Suprapubic skin (tissue), 4 donors: ENCODE results near the gene FRMD4A. TPM values are rescaled to one million over a fixed set of nuclear protein-coding genes. Genes with fewer than 3 reads are reported as not detected.

Experiments used
- DNase-seq, 2 donors: peaks; one replicate each; pipeline ENCODE4 v3.0.0-alpha.2; 2019; ENCODE audit warnings: low spot score in 2 of 2
- H3K27ac ChIP-seq: fragments of 200-600 bp; sonication (generic); one replicate; pipeline ENCODE4 v1.5.1; 2019
- H3K27me3 ChIP-seq: fragments of 200-600 bp; sonication (generic); one replicate; pipeline ENCODE4 v1.5.1; 2019
- H3K36me3 ChIP-seq: fragments of 200-600 bp; sonication (generic); one replicate; pipeline ENCODE4 v1.5.1; 2019
- H3K4me1 ChIP-seq: fragments of 200-600 bp; sonication (generic); one replicate; pipeline ENCODE4 v1.5.1; 2019
- H3K4me3 ChIP-seq: fragments of 200-600 bp; sonication (generic); one replicate; pipeline ENCODE4 v1.5.1; 2019; ENCODE audit warnings: mild to moderate bottlenecking
- H3K9me3 ChIP-seq: fragments of 200-600 bp; sonication (generic); one replicate; pipeline ENCODE4 v1.5.1; 2019
- EP300 ChIP-seq: sonication (generic); formaldehyde crosslinking; IDR thresholded peaks from one replicate; pipeline ENCODE4 v1.6.1; 2017; ENCODE audit warnings: antibody characterized with exemption
- POLR2A ChIP-seq, 2 donors: fragments of 450-650 bp; IDR thresholded peaks; one replicate each; pipeline ENCODE4 v1.6.1; 2017; ENCODE audit warnings: antibody characterized with exemption in 2 of 2, mild to moderate bottlenecking in 2 of 2, moderate library complexity in 2 of 2
- POLR2AphosphoS5 ChIP-seq, 3 donors: sonication (generic); formaldehyde crosslinking; IDR thresholded peaks; one replicate each; pipeline ENCODE4 v1.6.1; 2017; ENCODE audit warnings: antibody characterized with exemption in 3 of 3
- WGBS: methylation state at CpG from one replicate; pipeline ENCODE4 v1.1.5; 2018; 5-methylcytosine and 5-hydroxymethylcytosine counted together
- total RNA-seq, 4 donors: library from RNA; depleted of rRNA; stranded (reverse); fragments of >200 nt; gene quantifications; one replicate each; pipeline ENCODE4 v1.1.0, GENCODE V29; 2016
- TF ChIP-seq, protein P1 (sequence below), 2 donors: fragments of 200-600 bp in 1 of 2; fragments of 450-650 bp in 1 of 2; sonication (generic) in 1 of 2; IDR thresholded peaks; one replicate each; pipeline ENCODE4 v1.5.1; 2016 to 2019; ENCODE audit warnings: antibody characterized with exemption in 2 of 2, mild to moderate bottlenecking in 1 of 2, moderate library complexity in 1 of 2

Gene FRMD4A
- total RNA-seq, 4 donors from 2014 or later: 27.4 to 86.3 (median 58.0) TPM

DNA sequence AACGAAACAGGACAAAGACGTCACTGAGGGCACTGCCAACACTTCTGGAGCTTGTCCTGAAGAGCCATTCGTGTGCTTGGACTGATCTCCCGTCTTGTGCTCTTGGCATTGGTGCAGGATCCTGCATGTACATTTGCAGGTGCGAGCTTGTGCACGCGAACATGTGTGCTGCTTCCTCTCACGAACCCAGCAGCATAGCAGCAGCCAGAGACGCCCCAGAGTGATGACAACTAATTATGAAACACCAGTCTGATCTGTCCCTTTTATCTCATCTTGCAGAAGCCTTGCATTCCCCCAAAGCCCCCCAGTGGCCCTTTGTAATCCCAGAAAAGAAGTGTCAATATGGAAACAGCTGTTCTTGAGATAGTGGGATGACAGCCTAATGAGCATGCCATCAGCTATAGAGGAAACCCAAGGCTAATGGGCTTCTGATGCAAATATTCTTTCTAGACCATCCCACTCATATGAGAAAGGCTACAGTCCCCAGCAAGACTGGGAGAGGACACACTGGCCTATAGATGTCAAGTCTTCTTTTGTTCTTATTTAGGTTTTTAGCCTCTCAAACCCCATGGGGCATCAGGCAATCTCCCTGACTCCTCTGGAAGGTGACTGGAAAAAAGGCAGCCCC lies 310.6 kb downstream of the FRMD4A start:
- Histone ChIP-seq H3K27me3 (no peaks in the 10 kb centered on the region), H3K9me3 (no peaks in the 10 kb centered on the region), H3K4me1 (peaks cover 18% of the 10 kb centered on the region), H3K36me3 (no peaks in the 10 kb centered on the region), H3K27ac (no peak overlapping the region), H3K4me3 (no peak overlapping the region)
- TF ChIP-seq, protein P1, sequence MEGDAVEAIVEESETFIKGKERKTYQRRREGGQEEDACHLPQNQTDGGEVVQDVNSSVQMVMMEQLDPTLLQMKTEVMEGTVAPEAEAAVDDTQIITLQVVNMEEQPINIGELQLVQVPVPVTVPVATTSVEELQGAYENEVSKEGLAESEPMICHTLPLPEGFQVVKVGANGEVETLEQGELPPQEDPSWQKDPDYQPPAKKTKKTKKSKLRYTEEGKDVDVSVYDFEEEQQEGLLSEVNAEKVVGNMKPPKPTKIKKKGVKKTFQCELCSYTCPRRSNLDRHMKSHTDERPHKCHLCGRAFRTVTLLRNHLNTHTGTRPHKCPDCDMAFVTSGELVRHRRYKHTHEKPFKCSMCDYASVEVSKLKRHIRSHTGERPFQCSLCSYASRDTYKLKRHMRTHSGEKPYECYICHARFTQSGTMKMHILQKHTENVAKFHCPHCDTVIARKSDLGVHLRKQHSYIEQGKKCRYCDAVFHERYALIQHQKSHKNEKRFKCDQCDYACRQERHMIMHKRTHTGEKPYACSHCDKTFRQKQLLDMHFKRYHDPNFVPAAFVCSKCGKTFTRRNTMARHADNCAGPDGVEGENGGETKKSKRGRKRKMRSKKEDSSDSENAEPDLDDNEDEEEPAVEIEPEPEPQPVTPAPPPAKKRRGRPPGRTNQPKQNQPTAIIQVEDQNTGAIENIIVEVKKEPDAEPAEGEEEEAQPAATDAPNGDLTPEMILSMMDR (IDR thresholded peaks at IDR 0.05): no peak
- TF ChIP-seq EP300 (no peak), POLR2A (IDR thresholded peaks at IDR 0.05) (no peak), POLR2AphosphoS5 (IDR thresholded peaks at IDR 0.05) (no peak)
- DNase-seq: no peak
- WGBS: 44% methylated on average over 9 of the region's 9 CpGs

DNA sequence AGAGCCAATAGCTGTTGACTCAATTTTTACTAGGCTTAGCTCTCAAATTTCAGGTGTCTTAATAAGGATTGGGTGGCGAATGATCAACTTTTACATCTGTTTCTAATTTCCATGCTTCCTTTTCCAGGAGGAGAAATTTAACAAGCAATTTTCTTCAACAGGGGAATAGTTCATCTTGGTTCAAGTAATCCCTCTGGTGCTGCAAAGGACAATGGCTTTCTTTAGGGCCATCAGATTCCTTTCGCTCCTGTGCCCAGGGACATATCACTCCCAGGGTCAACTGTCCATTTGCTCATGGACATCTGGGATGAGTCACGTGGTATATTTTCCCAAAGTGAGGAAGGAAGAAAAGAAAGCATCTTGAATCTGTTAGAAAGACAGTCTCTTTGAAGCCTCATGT lies 313.3 kb downstream of the FRMD4A start:
- no peak for DNase-seq
- Histone ChIP-seq H3K36me3 (no peaks in the 10 kb centered on the region), H3K27ac (no peak overlapping the region), H3K4me1 (peaks cover 13% of the 10 kb centered on the region), H3K27me3 (no peaks in the 10 kb centered on the region), H3K9me3 (no peaks in the 10 kb centered on the region), H3K4me3 (no peak overlapping the region)
- WGBS: 54% methylated on average over 3 of the region's 3 CpGs
- TF ChIP-seq POLR2A (IDR thresholded peaks at IDR 0.05): no peak
- no peak for TF ChIP-seq EP300
- TF ChIP-seq, protein P1 (IDR thresholded peaks at IDR 0.05): no peak
- no peak for TF ChIP-seq POLR2AphosphoS5 (IDR thresholded peaks at IDR 0.05)

DNA sequence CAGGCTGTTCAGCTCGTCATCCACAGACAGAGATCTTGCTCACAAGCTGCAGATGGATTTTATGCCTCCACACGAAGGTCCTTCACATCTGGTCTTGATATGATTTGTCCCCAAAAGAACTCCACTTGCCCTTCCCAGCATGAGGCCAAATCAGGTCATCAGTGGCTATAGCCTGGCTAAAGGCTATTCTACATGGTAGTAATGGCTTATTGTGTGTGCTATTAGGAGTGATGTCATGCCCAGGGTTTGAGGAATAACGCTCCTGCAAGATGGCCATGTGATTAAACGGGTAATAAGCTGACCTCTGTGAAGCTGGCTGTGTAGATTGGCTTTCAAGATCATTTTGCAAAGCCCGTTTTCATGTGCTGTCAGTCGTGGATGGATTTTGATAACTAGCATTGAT lies 313.8 kb downstream of the FRMD4A start:
- Histone ChIP-seq H3K4me3 (no peak overlapping the region), H3K4me1 (peaks cover 13% of the 10 kb centered on the region), H3K36me3 (no peaks in the 10 kb centered on the region), H3K27me3 (no peaks in the 10 kb centered on the region), H3K9me3 (no peaks in the 10 kb centered on the region), H3K27ac (no peak overlapping the region)
- DNase-seq: no peak
- WGBS: 85% methylated on average over 5 of the region's 6 CpGs
- TF ChIP-seq, protein P1 (IDR thresholded peaks at IDR 0.05): no peak
- TF ChIP-seq POLR2A (IDR thresholded peaks at IDR 0.05): no peak
- TF ChIP-seq EP300: no peak
- no peak for TF ChIP-seq POLR2AphosphoS5 (IDR thresholded peaks at IDR 0.05)

DNA sequence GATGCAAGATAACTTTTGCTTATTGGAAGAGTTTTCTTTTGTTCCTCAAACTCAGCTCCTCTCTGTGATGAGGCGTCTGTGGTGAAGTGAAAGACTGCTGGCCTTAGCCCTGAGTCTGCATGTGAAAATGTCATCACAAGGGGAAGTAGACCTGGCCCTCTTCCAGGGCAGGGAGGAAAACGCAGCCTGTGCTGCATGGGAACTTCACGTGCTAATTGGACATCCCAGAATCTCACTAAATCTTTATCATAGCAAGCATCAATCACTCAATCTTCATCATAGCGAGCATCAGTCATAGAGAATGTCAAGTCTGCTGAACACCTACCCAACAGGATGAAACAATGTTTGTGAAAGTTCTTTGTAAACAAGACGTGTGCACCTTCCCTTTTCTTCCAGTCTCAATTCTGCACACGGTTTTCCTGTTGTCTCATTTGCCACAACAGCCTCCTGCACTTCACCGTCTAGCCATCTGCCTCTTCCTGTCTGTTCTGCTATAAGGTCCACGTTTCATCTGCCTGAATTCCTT lies 314.6 kb downstream of the FRMD4A start:
- no peak for DNase-seq
- Histone ChIP-seq H3K27me3 (no peaks in the 10 kb centered on the region), H3K27ac (no peak overlapping the region), H3K36me3 (no peaks in the 10 kb centered on the region), H3K4me1 (peaks cover 13% of the 10 kb centered on the region), H3K9me3 (no peaks in the 10 kb centered on the region), H3K4me3 (no peak overlapping the region)
- TF ChIP-seq, protein P1 (IDR thresholded peaks at IDR 0.05): no peak
- TF ChIP-seq POLR2AphosphoS5 (IDR thresholded peaks at IDR 0.05): no peak
- no peak for TF ChIP-seq EP300
- no peak for TF ChIP-seq POLR2A (IDR thresholded peaks at IDR 0.05)
- 56% methylated on average over 8 of the region's 8 CpGs for WGBS

DNA sequence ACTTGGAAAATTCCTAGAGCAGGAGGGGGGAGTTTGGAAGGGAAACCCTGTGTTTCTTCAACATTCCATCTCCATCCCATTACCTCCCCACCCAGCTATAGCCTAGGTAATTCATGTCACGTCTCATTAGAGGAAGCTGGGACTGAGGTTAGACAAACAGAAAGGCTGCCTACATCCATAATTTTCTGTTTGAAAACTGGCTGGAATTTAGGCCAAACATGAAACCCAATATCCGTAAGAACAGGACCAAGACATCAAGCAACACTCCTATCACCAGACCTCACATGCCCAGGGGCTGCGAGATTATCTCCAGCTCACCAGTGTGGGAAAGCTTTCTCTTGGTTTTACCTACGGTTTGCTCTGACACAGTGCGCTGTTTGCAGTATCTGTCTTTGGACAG lies 316.3 kb downstream of the FRMD4A start:
- 92% methylated on average over 5 of the region's 5 CpGs for WGBS
- H3K4me3 ChIP-seq: no peak overlapping the region
- H3K4me1 ChIP-seq: peaks cover 22% of the 10 kb centered on the region
- no peak overlapping the region for H3K27ac ChIP-seq
- H3K9me3 ChIP-seq: no peaks in the 10 kb centered on the region
- H3K27me3 ChIP-seq: no peaks in the 10 kb centered on the region
- no peaks in the 10 kb centered on the region for H3K36me3 ChIP-seq
- DNase-seq: no peak
- TF ChIP-seq EP300: no peak
- no peak for TF ChIP-seq POLR2A (IDR thresholded peaks at IDR 0.05)
- no peak for TF ChIP-seq POLR2AphosphoS5 (IDR thresholded peaks at IDR 0.05)
- TF ChIP-seq, protein P1 (IDR thresholded peaks at IDR 0.05): no peak
